GM18519 (cell line): Measurements from ENCODE around the gene TMEM108.

Experiments
- ATAC-seq: cut with Tn5 transposase; IDR thresholded peaks from one replicate; pipeline ENCODE4 v1.9.1; 2021; ENCODE audit warnings: mild to moderate bottlenecking, moderate library complexity; ENCODE audit not compliant: unreplicated experiment, low FRiP score

TMEM108 gene

GRCh38 chr3:133209871-133210550 lies 171.8 kb downstream of the TMEM108 start:
- no peak for ATAC-seq

GRCh38 chr3:133210656-133211055 lies 172.5 kb downstream of the TMEM108 start:
- no peak for ATAC-seq

GRCh38 chr3:133211449-133211848 lies 173.3 kb downstream of the TMEM108 start:
- peak; percentile 97 for ATAC-seq

GRCh38 chr3:133211856-133212255 lies 173.7 kb downstream of the TMEM108 start:
- ATAC-seq, result no peak

- no peak for ATAC-seq
Observed at GRCh38 chr3:133213937-133214336, 175.7 kb downstream of the TMEM108 start.

GRCh38 chr3:133227813-133228212 lies 189.6 kb downstream of the TMEM108 start:
- no peak for ATAC-seq

GRCh38 chr3:133230195-133230594 lies 192.0 kb downstream of the TMEM108 start:
- no peak for ATAC-seq

GRCh38 chr3:133236901-133237300 lies 198.7 kb downstream of the TMEM108 start:
- ATAC-seq, result no peak

GRCh38 chr3:133237380-133237779 lies 199.2 kb downstream of the TMEM108 start:
- ATAC-seq, result no peak

GRCh38 chr3:133238015-133238414 lies 199.8 kb downstream of the TMEM108 start:
- ATAC-seq, result no peak

GRCh38 chr3:133246119-133246518 lies 207.9 kb downstream of the TMEM108 start:
- ATAC-seq, result no peak

- no peak for ATAC-seq
Observed at GRCh38 chr3:133246773-133247172, 208.6 kb downstream of the TMEM108 start.

GRCh38 chr3:133248389-133248788 lies 210.2 kb downstream of the TMEM108 start:
- ATAC-seq, result no peak

GRCh38 chr3:133249490-133249889 lies 211.3 kb downstream of the TMEM108 start:
- ATAC-seq, result no peak

GRCh38 chr3:133254151-133254550 lies 216.0 kb downstream of the TMEM108 start:
- no peak for ATAC-seq

GRCh38 chr3:133254716-133255115 lies 216.5 kb downstream of the TMEM108 start:
- ATAC-seq, result no peak

GRCh38 chr3:133256787-133257483 lies 218.7 kb downstream of the TMEM108 start:
- peak; percentile 74 for ATAC-seq

- no peak for ATAC-seq
Observed at GRCh38 chr3:133258358-133258757, 220.2 kb downstream of the TMEM108 start.

GRCh38 chr3:133259767-133260166 lies 221.6 kb downstream of the TMEM108 start:
- ATAC-seq, result no peak

GRCh38 chr3:133262333-133262732 lies 224.1 kb downstream of the TMEM108 start:
- no peak for ATAC-seq

- no peak for ATAC-seq
Observed at GRCh38 chr3:133264920-133265319, 226.7 kb downstream of the TMEM108 start.

GRCh38 chr3:133268726-133269134 lies 230.5 kb downstream of the TMEM108 start:
- no peak for ATAC-seq
